ENCODE measurements around the gene TCF3. TPM values are rescaled to one million over a fixed set of nuclear protein-coding genes. Genes with fewer than 3 reads are reported as not detected.
A peak's percentile ranks its signal among the peaks of the same experiment; 100 is the strongest.

The TCF3 gene
- total and polyA plus RNA-seq, 10 of the 15 experiments (the other 5 are each of a cell fraction or from before 2014, with no cell fraction given), result 6.7 to 282 (median 70.7) TPM

- TF ChIP-seq ZNF384 (IDR thresholded peaks at IDR 0.05; ENCODE audit: borderline replicate concordance, low read depth, low read length), result no peak; the same call in 1 of the 2 replicates
- no peak for TF ChIP-seq ELK1 (IDR thresholded peaks at IDR 0.05; ENCODE audit: low read depth, low read length)
- TF ChIP-seq MYB (IDR thresholded peaks at IDR 0.05; ENCODE audit: borderline replicate concordance, low read depth, low read length), result no peak
These were observed 19.8 kb upstream of the TCF3 start (continued) for GRCh38 chr19:1672038-1672768.

GRCh38 chr19:1671716-1672037 lies 19.3 kb upstream of the TCF3 start:
- FAIRE-seq (no peak), ATAC-seq (peak; percentile 43), DNase-seq (ENCODE audit: low read depth, low spot score) (no peak)
- Histone ChIP-seq H3K27ac (ENCODE audit: control insufficient read depth, insufficient read depth) (no peak overlapping the region), H2AFZ (ENCODE audit: control insufficient read depth, low read depth, low read length) (peak overlapping the region; percentile 45), H3K9ac (ENCODE audit: control insufficient read depth, insufficient read depth, low read length) (no peak overlapping the region), H3K4me3 (peak overlapping the region; percentile 55; the same call in 1 of the 2 replicates), H3K4me2 (ENCODE audit: control insufficient read depth, insufficient read depth) (peak overlapping the region; percentile 92; the same call in 1 of the 2 replicates), H3K4me1 (ENCODE audit: control insufficient read depth, insufficient read depth, low read length) (peaks cover 21% of the 10 kb centered on the region), H3K36me3 (ENCODE audit: control insufficient read depth in 2 of 2, insufficient read depth in 2 of 2, low read length in 1 of 2) (no peaks in the 10 kb centered on the region), H4K20me1 (ENCODE audit: control insufficient read depth, insufficient read depth) (no peaks in the 10 kb centered on the region), H3K27me3 (replicated peaks in 1 of 2; ENCODE audit: control insufficient read depth in 2 of 2, insufficient read depth in 2 of 2, low read length in 1 of 2) (no peaks in the 10 kb centered on the region), H3K79me2 (ENCODE audit: control insufficient read depth, insufficient read depth, low read length) (no peaks in the 10 kb centered on the region), H3K9me3 (replicated peaks; ENCODE audit: control insufficient read depth, insufficient read depth, low read length) (no peaks in the 10 kb centered on the region)
- SMC1A ChIA-PET (ENCODE audit: uncharacterized antibody, unreplicated experiment), result interaction anchor here (3.0 to 5.2 kb wide), 2 partner anchors 21 to 81 kb away, joined by 14 to 30 read pairs; no protein-coding TSS in a partner anchor
- CTCF ChIA-PET, result interaction anchor here (0.9 to 6.2 kb wide), 14 partner anchors 11 to 137 kb away, joined by 3 to 55 read pairs (median 4); partner anchors contain the start of gene MBD3
- POLR2A ChIA-PET, result interaction anchor here (1.4 kb wide), 1 partner anchor 66 kb away, joined by 3 read pairs; the partner anchor contains the start of gene UQCR11
- in situ Hi-C loops (cut with MboI), result loop anchor here (5.0 kb wide), 1 partner anchor 96 kb away; no protein-coding TSS in a partner anchor
- TF ChIP-seq, protein P1, sequence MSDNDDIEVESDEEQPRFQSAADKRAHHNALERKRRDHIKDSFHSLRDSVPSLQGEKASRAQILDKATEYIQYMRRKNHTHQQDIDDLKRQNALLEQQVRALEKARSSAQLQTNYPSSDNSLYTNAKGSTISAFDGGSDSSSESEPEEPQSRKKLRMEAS (IDR thresholded peaks at IDR 0.05; ENCODE audit: low read depth, low read length), result no peak
- TF ChIP-seq NFYA (IDR thresholded peaks at IDR 0.05; ENCODE audit: borderline replicate concordance, low read depth, low read length) (no peak), IKZF2 (IDR thresholded peaks at IDR 0.05) (0 out of 4 replicates have a peak, but pooled peaks of 1 of the 2 experiments have one; percentile 6), MEF2B (IDR thresholded peaks at IDR 0.05; ENCODE audit: partially characterized antibody, poor library complexity, severe bottlenecking) (peak; percentile 62), IKZF1 (conservative IDR thresholded peaks at IDR 0.05) (no peak), USF1 (IDR thresholded peaks at IDR 0.05; ENCODE audit: borderline replicate concordance, extremely low read length, insufficient read depth, low read depth, low read length) (no peak), ZSCAN29 (IDR thresholded peaks at IDR 0.05) (no peak), RCOR1 (conservative IDR thresholded peaks at IDR 0.05; ENCODE audit: low read depth, low read length) (no peak)
- TF ChIP-seq, protein P2, sequence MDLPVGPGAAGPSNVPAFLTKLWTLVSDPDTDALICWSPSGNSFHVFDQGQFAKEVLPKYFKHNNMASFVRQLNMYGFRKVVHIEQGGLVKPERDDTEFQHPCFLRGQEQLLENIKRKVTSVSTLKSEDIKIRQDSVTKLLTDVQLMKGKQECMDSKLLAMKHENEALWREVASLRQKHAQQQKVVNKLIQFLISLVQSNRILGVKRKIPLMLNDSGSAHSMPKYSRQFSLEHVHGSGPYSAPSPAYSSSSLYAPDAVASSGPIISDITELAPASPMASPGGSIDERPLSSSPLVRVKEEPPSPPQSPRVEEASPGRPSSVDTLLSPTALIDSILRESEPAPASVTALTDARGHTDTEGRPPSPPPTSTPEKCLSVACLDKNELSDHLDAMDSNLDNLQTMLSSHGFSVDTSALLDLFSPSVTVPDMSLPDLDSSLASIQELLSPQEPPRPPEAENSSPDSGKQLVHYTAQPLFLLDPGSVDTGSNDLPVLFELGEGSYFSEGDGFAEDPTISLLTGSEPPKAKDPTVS (IDR thresholded peaks at IDR 0.05; ENCODE audit: low read depth, low read length), result no peak
- intact Hi-C loops (cut with micrococcal nuclease; ENCODE audit: unreplicated experiment), result loop anchor here (2.0 to 5.0 kb wide), 3 partner anchors 64 to 125 kb away; partner anchors contain the start of gene UQCR11
- WGBS (ENCODE audit: insufficient coverage, insufficient replicate concordance, low lambda C conversion rate, missing lambda C conversion rate), result 21% methylated on average over 3 of the region's 17 CpGs
- RAD21 ChIA-PET (ENCODE audit: unreplicated experiment), result interaction anchor here (1.0 to 2.5 kb wide), 8 partner anchors 21 to 154 kb away, joined by 3 to 21 read pairs (median 6); partner anchors contain the start of gene UQCR11
- no TSS peak for BruUV-seq (replicated peaks)

Measured in GM12878 (cell line).